Psoas muscle (tissue), 8 donors: ENCODE results near the gene HERC3. TPM values are rescaled to one million over a fixed set of nuclear protein-coding genes. Genes with fewer than 3 reads are reported as not detected.

Experiments
- ATAC-seq, 4 donors: fragments of 200-7000 bp; cut with Tn5 transposase; one replicate each; pipeline ENCODE4 v1.9.1; 2020; ENCODE audit warnings: moderate library complexity in 3 of 4, mild to moderate bottlenecking in 2 of 4
- DNase-seq, 2 donors: peaks; one replicate each; pipeline ENCODE4 v3.0.0-alpha.2; 2020
- H3K27ac ChIP-seq: fragments of 200-600 bp; one replicate; pipeline ENCODE4 v1.8.0; 2022
- H3K27me3 ChIP-seq, 3 donors: fragments of 200-600 bp in 1 of 3; one replicate each; pipeline versions ENCODE4 v1.6.1 to v1.8.0; 2013 to 2022; ENCODE audit warnings: low read length in 2 of 3, mild to moderate bottlenecking in 2 of 3, moderate library complexity in 1 of 3; ENCODE audit not compliant: insufficient read depth in 3 of 3
- H3K36me3 ChIP-seq, 2 donors: fragments of 200-600 bp in 1 of 2; one replicate each; pipeline versions ENCODE4 v1.6.1 to v1.8.0; 2013 to 2022; ENCODE audit warnings: low read depth in 1 of 2, mild to moderate bottlenecking in 1 of 2, moderate library complexity in 1 of 2; ENCODE audit not compliant: insufficient read depth in 1 of 2
- H3K4me1 ChIP-seq: fragments of 200-600 bp; one replicate; pipeline ENCODE4 v1.8.0; 2022
- H3K4me3 ChIP-seq: fragments of 200-600 bp; one replicate; pipeline ENCODE4 v1.8.0; 2022; ENCODE audit warnings: mild to moderate bottlenecking
- H3K9me3 ChIP-seq: fragments of 200-600 bp; one replicate; pipeline ENCODE4 v1.8.0; 2022
- CTCF ChIP-seq: fragments of 200-600 bp; IDR thresholded peaks from one replicate; pipeline ENCODE4 v1.8.0; 2022; ENCODE audit warnings: antibody characterized with exemption
- WGBS, 3 donors: extraction: QIAGEN DNeasy Blood & Tissue Kit; methylation state at CpG; one replicate each; pipeline versions ENCODE4 v1.1.6 to v1.1.7; 2013; 5-methylcytosine and 5-hydroxymethylcytosine counted together
- intact Hi-C, 2 donors: fragments of 100-400 bp; cut with DNase I; formaldehyde crosslinking; loops; one replicate each; pipeline versions ENCODE4 v1.11.0 to v1.14.2; 2022
- polyA plus RNA-seq, 3 donors: library from polyadenylated mRNA; stranded (reverse); fragments of 200-250 nt; gene quantifications; one replicate each; pipeline ENCODE4 v1.2.3, GENCODE V29; 2013
- total RNA-seq, 4 donors: library from RNA; stranded (reverse); fragmentation: NEBNext Ultra II Directional in 2 of 4; extraction: Animal tissue kit (Norgen Biotek cat#: 25700) in 2 of 4; gene quantifications; one replicate each; pipeline versions ENCODE4 v1.2.1 to v1.2.4, GENCODE V29; 2021 to 2023
- donor health status: healthy with polysubstance abuse.
- donor health status: DM: no; HTN: no; CAD: no; lungs with moderate emphysema.
- donor health status: Bipolar disorder and iron deficiency.
- donor health status: healthy.
- donor health status: DM: yes; HTN: yes; CAD: no.
- donor health status: DM: no; HTN: no; CAD: no.
- donor health status: DM: no; HTN: no; CAD: no.
- donor health status: DM: yes; HTN: yes; CAD: no.

The HERC3 gene
- total and polyA plus RNA-seq, 7 donors = 9.5 to 35.8 (median 20.4) TPM

GRCh38 chr4:88655226-88655625, 62.9 kb downstream of the HERC3 start:
- H3K4me1 ChIP-seq = peaks cover 13% of the 10 kb centered on the region
- WGBS, 3 donors = 92 to 95% (median 95%) methylated on average over 3 of the region's 3 CpGs
- no peak overlapping the region for H3K4me3 ChIP-seq
- DNase-seq (no peak), ATAC-seq (no peak)
- peaks cover 7 to 51% of the 10 kb centered on the region in 2 donors for H3K36me3 ChIP-seq
- H3K27ac ChIP-seq = no peak overlapping the region
- intact Hi-C loops = loop anchor here in 1 of 2 donors (10.0 kb wide), 1 partner anchor 60 kb away; the partner anchor contains the start of gene HERC3
- no peaks in the 10 kb centered on the region for H3K27me3 ChIP-seq
- H3K9me3 ChIP-seq = no peaks in the 10 kb centered on the region
- no peak for TF ChIP-seq CTCF

- H3K27me3 ChIP-seq = no peaks in the 10 kb centered on the region
- intact Hi-C loops = loop anchor here (1.0 to 10.0 kb wide), 3 partner anchors 64 to 120 kb away; partner anchors contain the start of gene HERC3 (in 1 of the 2)
- H3K4me1 ChIP-seq = peaks cover 9% of the 10 kb centered on the region
- H3K9me3 ChIP-seq = no peaks in the 10 kb centered on the region
- WGBS, 3 donors = 31 to 41% (median 32%) methylated on average over 4 of the region's 4 CpGs
- ATAC-seq (peak; percentile 93 to 98 (median 95)), DNase-seq (peak in 1 of 2 donors; percentile 50)
- peaks cover 7 to 46% of the 10 kb centered on the region in 2 donors for H3K36me3 ChIP-seq
- H3K4me3 ChIP-seq = no peak overlapping the region
- TF ChIP-seq CTCF = peak; percentile 82
- H3K27ac ChIP-seq = peak overlapping the region; percentile 51
Measured at GRCh38 chr4:88659055-88659889, 67.0 kb downstream of the HERC3 start.

GRCh38 chr4:88659890-88660208, 67.6 kb downstream of the HERC3 start:
- intact Hi-C loops = loop anchor here (1.0 to 10.0 kb wide), 3 partner anchors 65 to 121 kb away; partner anchors contain the start of gene HERC3 (in 1 of the 2)
- H3K36me3 ChIP-seq = peaks cover 7 to 43% of the 10 kb centered on the region in 2 donors

GRCh38 chr4:88660446-88661294, 68.4 kb downstream of the HERC3 start:
- Histone ChIP-seq H3K27ac (no peak overlapping the region), H3K36me3 (peaks cover 0 to 43% of the 10 kb centered on the region in 2 donors), H3K27me3 (no peaks in the 10 kb centered on the region), H3K9me3 (no peaks in the 10 kb centered on the region), H3K4me3 (no peak overlapping the region), H3K4me1 (peaks cover 9% of the 10 kb centered on the region)
- no peak for TF ChIP-seq CTCF
- peak in 3 of 4 donors; percentile 19 to 69 (median 61) for ATAC-seq
- no peak for DNase-seq
- intact Hi-C loops = no loop called here
- 50 to 83% (median 61%) methylated on average over 7 of the region's 7 CpGs for WGBS, 3 donors

More at GRCh38 chr4:88659890-88660208, 67.6 kb downstream of the HERC3 start:
- Histone ChIP-seq H3K4me3 (no peak overlapping the region), H3K27ac (no peak overlapping the region), H3K4me1 (peaks cover 9% of the 10 kb centered on the region), H3K9me3 (no peaks in the 10 kb centered on the region), H3K27me3 (no peaks in the 10 kb centered on the region)
- DNase-seq (no peak), ATAC-seq (no peak)
- no peak for TF ChIP-seq CTCF
